Panc1 (cell line): ENCODE results near the gene DCANP1. TPM values are rescaled to one million over a fixed set of nuclear protein-coding genes. Genes with fewer than 3 reads are reported as not detected.

Experiments
- ATAC-seq: fragments of 200-7000 bp; cut with Tn5 transposase; 2 replicates; pipeline ENCODE4 v1.9.1; 2020; ENCODE audit warnings: mild to moderate bottlenecking, moderate library complexity
- BruUV-seq: library from RNA; stranded (reverse); fragments of 400-500 nt; replicated peaks from 2 replicates; lab custom pipeline; 2021; lab: Mats Ljungman, UMichigan
- CTCF ChIA-PET: fragments of 300-600 bp; sonication (Branson Sonifier 250); formaldehyde crosslinking; loops from one replicate; lab custom pipeline; 2022; ENCODE audit warnings: antibody characterized with exemption; lab: Charles Lee
- POLR2A ChIA-PET: fragments of 300-600 bp; sonication (Branson Sonifier 250); formaldehyde crosslinking; loops from one replicate; lab custom pipeline; 2022; ENCODE audit warnings: antibody characterized with exemption; lab: Charles Lee
- DNase-seq: peaks from one replicate; pipeline ENCODE4 v3.0.0-alpha.2; 2010; ENCODE audit warnings: low read depth, low spot score
- H3K27ac ChIP-seq: 2 replicates; pipeline ENCODE4 v1.5.1; 2011; ENCODE audit warnings: mild to moderate bottlenecking, low read length, inconsistent platforms
- H3K27me3 ChIP-seq: fragments of 200-500 bp; sonication (Bioruptor generic); 2 replicates; pipeline ENCODE4 v1.6.0; 2014; ENCODE audit warnings: low read length, inconsistent platforms; ENCODE audit not compliant: control insufficient read depth, insufficient read depth
- H3K36me3 ChIP-seq: fragments of 200-500 bp; sonication (Bioruptor generic); 2 replicates; pipeline ENCODE4 v1.5.1; 2014; ENCODE audit warnings: inconsistent platforms, mild to moderate bottlenecking, low read length, moderate library complexity; ENCODE audit not compliant: control insufficient read depth, insufficient read depth
- H3K4me1 ChIP-seq: 2 replicates; pipeline ENCODE4 v1.5.1; 2011; ENCODE audit warnings: inconsistent platforms, mild to moderate bottlenecking, low read length, moderate library complexity; ENCODE audit not compliant: control insufficient read depth, insufficient read depth
- H3K4me3 ChIP-seq, 2 experiments: 2 replicates each; pipeline ENCODE4 v1.5.1; 2011 to 2012; ENCODE audit warnings: low read depth in 2 of 2, low read length in 2 of 2, mild to moderate bottlenecking in 2 of 2, inconsistent platforms in 1 of 2, moderate library complexity in 1 of 2
- H3K9me3 ChIP-seq: fragments of 200-500 bp; sonication (Bioruptor generic); 2 replicates; pipeline ENCODE4 v1.5.1; 2014; ENCODE audit warnings: low read depth, mild to moderate bottlenecking, inconsistent platforms, low read length, moderate library complexity; ENCODE audit not compliant: control insufficient read depth, insufficient read depth
- CTCF ChIP-seq: fragments of 450-650 bp; IDR thresholded peaks from 2 replicates; pipeline ENCODE4 v1.5.1; 2017; ENCODE audit warnings: mild to moderate bottlenecking
- POLR2AphosphoS5 ChIP-seq: IDR thresholded peaks from 2 replicates; pipeline ENCODE4 v1.6.1; 2012; ENCODE audit warnings: mild to moderate bottlenecking, low read depth, low read length, moderate library complexity
- REST ChIP-seq, 2 experiments: IDR thresholded peaks; 2 replicates each; pipeline ENCODE4 v1.6.1; 2011 to 2012; ENCODE audit warnings: low read depth in 2 of 2, control low read depth in 1 of 2, low read length in 1 of 2, mild to moderate bottlenecking in 1 of 2, moderate library complexity in 1 of 2; ENCODE audit not compliant: insufficient read depth in 1 of 2
- SIN3A ChIP-seq: IDR thresholded peaks from 2 replicates; pipeline ENCODE4 v1.6.1; 2012; ENCODE audit warnings: low read depth, mild to moderate bottlenecking, low read length, moderate library complexity, borderline replicate concordance; ENCODE audit not compliant: insufficient read depth
- TCF7L2 ChIP-seq: IDR thresholded peaks from 2 replicates; pipeline ENCODE4 v1.6.1; 2011; ENCODE audit warnings: mild to moderate bottlenecking, low read depth, low read length, inconsistent platforms
- in situ Hi-C: cut with HindIII; loops from 2 replicates; pipeline ENCODE4 v1.10.0; 2016; ENCODE audit warnings: low sequenced_read_pairs, low pct_unique_long_range_greater_than_20kb
- intact Hi-C: fragments of 100-400 bp; cut with micrococcal nuclease; formaldehyde crosslinking; loops from one replicate; pipeline ENCODE4 v1.10.0; 2022; ENCODE audit not compliant: unreplicated experiment
- total RNA-seq: library from RNA; stranded (reverse); gene quantifications from one replicate; pipeline ENCODE4 v1.2.1, GENCODE V29; 2021; ENCODE audit not compliant: unreplicated experiment

DCANP1 gene
- total RNA-seq, 1 experiment from 2014 or later, result not detected

- in situ Hi-C loops, result loop anchor here (25.0 kb wide), 1 partner anchor 384 kb away; the partner anchor contains the start of gene SLC25A48
- Histone ChIP-seq H3K4me3 (no peak overlapping the region), H3K36me3 (no peaks in the 10 kb centered on the region), H3K9me3 (no peaks in the 10 kb centered on the region), H3K27ac (no peak overlapping the region), H3K4me1 (0 out of 2 replicates have a peak, but pooled peaks cover 2% of the 10 kb centered on the region), H3K27me3 (peaks cover 11% of the 10 kb centered on the region; the same call in 1 of the 2 replicates)
- intact Hi-C loops, result no loop called here
- ChIA-PET CTCF (no interaction called here), POLR2A (no interaction called here)
- DNase-seq (no peak), ATAC-seq (no peak)
- BruUV-seq, result no TSS peak
- TF ChIP-seq REST (IDR thresholded peaks at IDR 0.05; ENCODE audit: insufficient read depth in 1 of 2, low read depth in 2 of 2, low read length in 1 of 2), result no peak
- TF ChIP-seq SIN3A, result no peak
- no peak for TF ChIP-seq TCF7L2
- no peak for TF ChIP-seq POLR2AphosphoS5
- no peak for TF ChIP-seq CTCF
Observed at GRCh38 chr5:135453613-135454012, 6.5 kb upstream of the DCANP1 start.

- CTCF ChIA-PET, result interaction anchor here (0.7 kb wide), 1 partner anchor 166 kb away, joined by 3 read pairs; no protein-coding TSS in a partner anchor
- intact Hi-C loops, result no loop called here
- Histone ChIP-seq H3K4me1 (no peaks in the 10 kb centered on the region), H3K27me3 (peaks cover 11% of the 10 kb centered on the region; the same call in 1 of the 2 replicates), H3K9me3 (no peaks in the 10 kb centered on the region), H3K27ac (no peak within 1 kb of the TSS), H3K36me3 (no peaks in the 10 kb centered on the region), H3K4me3 (no peak within 1 kb of the TSS)
- in situ Hi-C loops, result loop anchor here (25.0 kb wide), 1 partner anchor 385 kb away; the partner anchor contains the start of gene SLC25A48
- POLR2A ChIA-PET, result no interaction called here
- no peak for TF ChIP-seq CTCF
- TF ChIP-seq REST (IDR thresholded peaks at IDR 0.05; ENCODE audit: insufficient read depth in 1 of 2, low read depth in 2 of 2, low read length in 1 of 2), result no peak
- no peak for TF ChIP-seq POLR2AphosphoS5
- TF ChIP-seq TCF7L2, result no peak
- TF ChIP-seq SIN3A, result no peak
- no peak for DNase-seq
- ATAC-seq, result no peak
- BruUV-seq, result no TSS peak
Observed at GRCh38 chr5:135452321-135453030, 5.3 kb upstream of the DCANP1 start, which contains the start of gene TIFAB. Gene TIFAB, minus strand, starts transcription at chr5:135452351. Its CDS starts 2,412 bp downstream, at chr5:135449939.
